Esophagus muscularis mucosa (tissue), 4 donors: ENCODE measurements around the gene NEFH. TPM values are rescaled to one million over a fixed set of nuclear protein-coding genes. Genes with fewer than 3 reads are reported as not detected.

Experiments used
- DNase-seq: peaks from one replicate; pipeline ENCODE4 v3.0.0-alpha.2; 2017; ENCODE audit errors: extremely low spot score
- H3K27ac ChIP-seq, 4 donors: fragments of 200-600 bp; sonication (generic); replicated peaks in 1 of 4; 1 replicate in 3 of 4; 2 replicates in 1 of 4; pipeline ENCODE4 v1.5.1; 2016 to 2019; ENCODE audit warnings: mild to moderate bottlenecking in 1 of 4
- H3K27me3 ChIP-seq, 4 donors: fragments of 200-600 bp; sonication (generic); one replicate each; pipeline versions ENCODE4 v1.5.1 to v1.6.0; 2016 to 2019
- H3K36me3 ChIP-seq, 4 donors: fragments of 200-600 bp; sonication (generic); one replicate each; pipeline ENCODE4 v1.5.1; 2016 to 2019
- H3K4me1 ChIP-seq, 4 donors: fragments of 200-600 bp; sonication (generic); one replicate each; pipeline ENCODE4 v1.5.1; 2016 to 2019
- H3K4me3 ChIP-seq, 4 donors: fragments of 200-600 bp; sonication (generic); 1 replicate in 2 of 4; 2 replicates in 2 of 4; pipeline ENCODE4 v1.5.1; 2016 to 2019; ENCODE audit warnings: mild to moderate bottlenecking in 4 of 4, moderate library complexity in 1 of 4
- H3K9me3 ChIP-seq, 4 donors: fragments of 200-600 bp; sonication (generic); 1 replicate in 3 of 4; 2 replicates in 1 of 4; pipeline ENCODE4 v1.5.1; 2016 to 2019
- EP300 ChIP-seq: sonication (generic); formaldehyde crosslinking; IDR thresholded peaks from one replicate; pipeline ENCODE4 v1.6.1; 2017; ENCODE audit warnings: antibody characterized with exemption
- POLR2A ChIP-seq: fragments of 450-650 bp; IDR thresholded peaks from one replicate; pipeline ENCODE4 v1.6.1; 2017; ENCODE audit warnings: antibody characterized with exemption, moderate library complexity, mild to moderate bottlenecking, low read depth
- POLR2AphosphoS5 ChIP-seq, 2 donors: sonication (generic); formaldehyde crosslinking; IDR thresholded peaks; one replicate each; pipeline ENCODE4 v1.6.1; 2017; ENCODE audit warnings: antibody characterized with exemption in 2 of 2
- WGBS: methylation state at CpG from one replicate; pipeline ENCODE4 v1.1.5; 2018; 5-methylcytosine and 5-hydroxymethylcytosine counted together
- intact Hi-C: fragments of 100-400 bp; cut with DNase I; formaldehyde crosslinking; loops from one replicate; pipeline ENCODE4 v1.15.1; 2023
- total RNA-seq, 4 donors: library from RNA; depleted of rRNA; stranded (reverse); fragments of >200 nt; gene quantifications; one replicate each; pipeline versions ENCODE4 v1.1.0 to v1.2.1, GENCODE V29; 2016
- TF ChIP-seq, protein P1 (sequence below), 3 experiments: fragments of 200-600 bp in 2 of 3; fragments of 450-650 bp in 1 of 3; sonication (generic) in 2 of 3; IDR thresholded peaks; one replicate each; pipeline ENCODE4 v1.5.1; 2017 to 2019; ENCODE audit warnings: antibody characterized with exemption in 3 of 3, mild to moderate bottlenecking in 2 of 3, moderate library complexity in 1 of 3

NEFH gene
- total RNA-seq, 4 donors from 2014 or later, result 1.2 to 2.7 (median 2.0) TPM

DNA sequence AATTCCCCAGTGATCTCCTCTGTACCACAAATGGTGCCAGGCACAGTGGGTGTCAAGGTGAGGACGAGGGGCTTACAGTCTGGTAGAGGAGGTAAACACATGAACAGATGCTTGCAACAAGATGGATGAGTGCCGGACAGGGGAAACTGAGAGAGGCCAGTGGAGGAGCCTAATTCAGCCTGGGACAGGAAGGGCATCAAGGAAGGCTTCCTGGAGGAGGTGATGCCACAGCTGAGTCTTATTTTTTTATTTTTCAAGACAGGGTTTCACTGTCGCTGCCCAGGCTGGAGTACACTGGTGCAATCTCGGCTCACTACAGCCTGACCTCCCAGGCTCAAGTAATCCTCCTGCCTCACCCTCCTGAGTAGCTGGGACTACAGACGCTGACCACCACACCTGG is 18.8 kb upstream of the NEFH start:
- no peak for DNase-seq
- intact Hi-C loops, result no loop called here
- Histone ChIP-seq H3K27ac (no peak overlapping the region), H3K36me3 (no peaks in the 10 kb centered on the region), H3K4me3 (no peak overlapping the region), H3K4me1 (peaks cover 0 to 5% (median 2%) of the 10 kb centered on the region in 4 donors), H3K9me3 (no peaks in the 10 kb centered on the region), H3K27me3 (no peaks in the 10 kb centered on the region)
- TF ChIP-seq, protein P1, sequence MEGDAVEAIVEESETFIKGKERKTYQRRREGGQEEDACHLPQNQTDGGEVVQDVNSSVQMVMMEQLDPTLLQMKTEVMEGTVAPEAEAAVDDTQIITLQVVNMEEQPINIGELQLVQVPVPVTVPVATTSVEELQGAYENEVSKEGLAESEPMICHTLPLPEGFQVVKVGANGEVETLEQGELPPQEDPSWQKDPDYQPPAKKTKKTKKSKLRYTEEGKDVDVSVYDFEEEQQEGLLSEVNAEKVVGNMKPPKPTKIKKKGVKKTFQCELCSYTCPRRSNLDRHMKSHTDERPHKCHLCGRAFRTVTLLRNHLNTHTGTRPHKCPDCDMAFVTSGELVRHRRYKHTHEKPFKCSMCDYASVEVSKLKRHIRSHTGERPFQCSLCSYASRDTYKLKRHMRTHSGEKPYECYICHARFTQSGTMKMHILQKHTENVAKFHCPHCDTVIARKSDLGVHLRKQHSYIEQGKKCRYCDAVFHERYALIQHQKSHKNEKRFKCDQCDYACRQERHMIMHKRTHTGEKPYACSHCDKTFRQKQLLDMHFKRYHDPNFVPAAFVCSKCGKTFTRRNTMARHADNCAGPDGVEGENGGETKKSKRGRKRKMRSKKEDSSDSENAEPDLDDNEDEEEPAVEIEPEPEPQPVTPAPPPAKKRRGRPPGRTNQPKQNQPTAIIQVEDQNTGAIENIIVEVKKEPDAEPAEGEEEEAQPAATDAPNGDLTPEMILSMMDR (IDR thresholded peaks at IDR 0.05), result no peak
- TF ChIP-seq POLR2AphosphoS5 (IDR thresholded peaks at IDR 0.05) (no peak), POLR2A (no peak), EP300 (no peak)
- WGBS, result 92% methylated on average over 5 of the region's 5 CpGs

DNA sequence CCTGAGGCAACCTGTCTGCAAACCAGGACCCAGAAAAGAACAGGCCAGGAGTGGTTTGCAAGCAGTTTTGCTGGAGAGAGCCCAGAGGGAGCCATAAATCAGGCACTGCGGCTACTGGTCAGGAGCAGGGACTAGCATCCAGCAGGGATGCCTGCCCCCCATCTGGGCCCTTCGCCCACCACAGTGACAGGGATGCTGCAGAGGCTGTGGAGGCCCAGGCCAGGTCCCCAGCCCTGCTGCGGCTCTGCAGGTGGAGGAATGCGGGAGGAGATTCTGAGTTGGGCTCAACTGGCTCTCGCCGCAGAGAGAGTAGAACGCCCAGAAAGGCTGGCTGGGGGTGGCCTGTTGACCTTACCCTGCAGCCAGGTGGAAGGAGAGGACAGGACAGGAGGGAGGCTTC is 16.4 kb upstream of the NEFH start:
- intact Hi-C loops, result no loop called here
- Histone ChIP-seq H3K4me1 (no peaks in the 10 kb centered on the region), H3K36me3 (no peaks in the 10 kb centered on the region), H3K27me3 (peaks cover 0 to 5% (median 0%) of the 10 kb centered on the region in 4 donors), H3K4me3 (no peak overlapping the region), H3K27ac (no peak overlapping the region), H3K9me3 (no peaks in the 10 kb centered on the region)
- TF ChIP-seq POLR2AphosphoS5 (IDR thresholded peaks at IDR 0.05), result no peak
- WGBS, result no CpG with 5 or more reads among the region's 7 CpGs
- no peak for DNase-seq

DNA sequence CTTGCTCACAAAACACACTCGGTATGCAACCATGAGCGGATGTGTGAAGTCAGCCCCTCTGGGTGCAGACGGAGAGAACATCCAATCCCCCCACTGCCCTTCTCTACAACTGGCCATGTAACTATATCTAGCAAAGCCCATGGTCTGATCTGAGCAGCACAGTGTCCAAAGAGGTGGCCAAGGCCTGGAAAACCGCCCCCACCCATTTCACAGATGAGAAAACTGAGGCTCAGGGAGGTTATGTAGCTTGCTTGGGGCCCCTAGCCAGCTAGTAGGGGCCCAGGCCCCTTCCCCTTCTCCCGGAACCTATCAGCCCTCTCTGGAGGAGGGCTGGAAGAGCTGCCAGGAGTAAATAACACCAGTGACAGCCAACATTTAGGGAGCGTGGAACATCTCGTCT is 15.4 kb upstream of the NEFH start:
- TF ChIP-seq POLR2A (no peak), EP300 (no peak), POLR2AphosphoS5 (IDR thresholded peaks at IDR 0.05) (no peak)
- TF ChIP-seq, protein P1 (IDR thresholded peaks at IDR 0.05), result no peak
- Histone ChIP-seq H3K27ac (no peak overlapping the region), H3K4me1 (no peaks in the 10 kb centered on the region), H3K4me3 (no peak overlapping the region), H3K27me3 (peaks cover 0 to 10% (median 0%) of the 10 kb centered on the region in 4 donors), H3K9me3 (no peaks in the 10 kb centered on the region), H3K36me3 (no peaks in the 10 kb centered on the region)
- DNase-seq, result no peak
- WGBS, result 80% methylated on average over 5 of the region's 7 CpGs
- intact Hi-C loops, result no loop called here

DNA sequence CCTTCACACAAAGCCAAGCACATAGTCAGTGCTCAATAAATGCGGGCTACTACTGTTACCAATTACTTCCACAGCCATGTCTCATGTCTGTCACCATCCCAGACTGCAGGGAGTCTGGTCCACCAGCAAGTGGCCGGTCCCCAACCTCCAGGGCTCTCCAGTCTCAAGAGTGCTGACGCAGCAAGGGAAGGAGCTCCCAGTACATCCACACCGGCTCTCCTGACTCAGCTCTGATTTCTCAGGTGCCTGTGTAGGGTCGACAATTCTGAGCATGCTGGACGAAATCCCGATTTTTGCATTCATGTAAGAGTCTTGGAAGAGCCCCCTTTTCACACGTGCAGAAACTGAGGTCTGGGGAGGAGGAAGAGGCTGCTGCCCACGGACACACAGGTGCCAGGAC is 10.3 kb upstream of the NEFH start:
- no peaks in the 10 kb centered on the region for H3K9me3 ChIP-seq
- peak overlapping the region in 2 of 4 donors; percentile 35 to 55 for H3K4me3 ChIP-seq
- no peak for TF ChIP-seq EP300
- TF ChIP-seq, protein P1 (IDR thresholded peaks at IDR 0.05), result no peak
- TF ChIP-seq POLR2AphosphoS5 (IDR thresholded peaks at IDR 0.05), result no peak
- TF ChIP-seq POLR2A, result no peak
- no peak overlapping the region for H3K27ac ChIP-seq
- H3K27me3 ChIP-seq, result peaks cover 0 to 43% (median 0%) of the 10 kb centered on the region in 4 donors
- WGBS, result 75% methylated on average over 2 of the region's 9 CpGs
- H3K4me1 ChIP-seq, result peaks cover 10 to 12% (median 10%) of the 10 kb centered on the region in 4 donors
- intact Hi-C loops, result no loop called here
- no peaks in the 10 kb centered on the region for H3K36me3 ChIP-seq
- no peak for DNase-seq

DNA sequence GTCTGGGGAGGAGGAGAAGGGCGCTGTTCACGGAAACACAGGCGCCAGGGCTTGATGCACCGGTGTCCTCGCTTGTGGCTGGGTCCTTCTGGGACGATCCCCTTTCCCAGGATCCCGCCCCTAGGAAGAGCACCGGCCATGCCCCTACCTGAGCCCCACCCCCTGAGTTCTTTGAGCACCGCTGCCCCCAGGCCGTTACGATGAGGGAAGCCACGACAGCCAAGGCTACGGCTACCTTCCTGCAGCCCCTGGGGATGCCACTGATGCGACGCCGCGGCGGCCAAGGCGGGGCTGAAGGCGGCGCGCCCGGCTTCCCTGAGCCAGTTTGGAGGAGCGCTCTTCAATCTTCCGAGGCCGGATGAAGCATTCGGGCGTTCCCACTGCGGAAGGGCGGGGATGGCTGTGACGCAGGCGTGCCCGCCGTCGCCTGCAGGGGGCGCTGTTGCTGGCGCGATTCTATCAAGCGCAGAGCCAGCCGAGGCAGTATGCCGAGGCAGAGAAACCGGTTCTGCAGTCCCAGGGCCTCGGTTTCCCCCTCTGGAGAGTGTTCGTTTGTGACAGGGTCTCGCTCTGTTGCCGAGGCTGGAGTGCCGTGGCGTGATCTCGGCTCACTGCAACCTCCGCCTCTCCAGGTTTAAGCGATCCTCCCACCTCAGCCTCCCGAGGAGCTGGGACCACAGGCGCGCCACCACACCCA is 9.7 kb upstream of the NEFH start:
- Histone ChIP-seq H3K9me3 (no peaks in the 10 kb centered on the region), H3K36me3 (no peaks in the 10 kb centered on the region), H3K27me3 (peaks cover 0 to 49% (median 0%) of the 10 kb centered on the region in 4 donors), H3K27ac (no peak overlapping the region), H3K4me1 (peaks cover 10 to 12% (median 10%) of the 10 kb centered on the region in 4 donors), H3K4me3 (peak overlapping the region; percentile 28 to 55 (median 32))
- TF ChIP-seq POLR2AphosphoS5 (IDR thresholded peaks at IDR 0.05) (peak in 1 of 2 donors; percentile 48), EP300 (no peak)
- TF ChIP-seq, protein P1 (IDR thresholded peaks at IDR 0.05), result peak; percentile 60 to 79 (median 67)
- no peak for DNase-seq
- 20% methylated on average over 47 of the region's 54 CpGs for WGBS
- intact Hi-C loops, result no loop called here
